WTC11 (cell line): Measurements from ENCODE around the gene VTI1A.

Experiments
- CTCF ChIP-seq: fragments of 200-600 bp; IDR thresholded peaks from 2 replicates; pipeline ENCODE4 v1.8.0; 2022; ENCODE audit warnings: antibody characterized with exemption
- IRF2 ChIP-seq: sonication (generic); formaldehyde crosslinking; IDR thresholded peaks from 2 replicates; pipeline ENCODE4 v1.8.0; 2022; ENCODE audit warnings: low read depth, missing genetic modification reagents, borderline replicate concordance
- NFE2L1 ChIP-seq: sonication (generic); formaldehyde crosslinking; IDR thresholded peaks from 2 replicates; pipeline ENCODE4 v1.8.1; 2023; ENCODE audit warnings: missing genetic modification reagents
- NR3C1 ChIP-seq: sonication (generic); formaldehyde crosslinking; conservative IDR thresholded peaks from 2 replicates; pipeline ENCODE4 v1.8.1; 2023; ENCODE audit warnings: low read depth, mild to moderate bottlenecking, missing genetic modification reagents
- TEAD1 ChIP-seq: sonication (generic); formaldehyde crosslinking; IDR thresholded peaks from 2 replicates; pipeline ENCODE4 v1.8.0; 2022; ENCODE audit warnings: mild to moderate bottlenecking, missing genetic modification reagents
- ZBTB21 ChIP-seq: sonication (generic); formaldehyde crosslinking; IDR thresholded peaks from 2 replicates; pipeline ENCODE4 v1.8.1; 2023; ENCODE audit warnings: mild to moderate bottlenecking, missing genetic modification reagents, borderline replicate concordance
- ZNF512 ChIP-seq: sonication (generic); formaldehyde crosslinking; IDR thresholded peaks from 2 replicates; pipeline ENCODE4 v1.8.1; 2022; ENCODE audit warnings: missing genetic modification reagents, borderline replicate concordance
- ZNF532 ChIP-seq: fragments of 250-450 bp; sonication (Bioruptor Pico); IDR thresholded peaks from 2 replicates; pipeline ENCODE4 v1.9.0; 2021; ENCODE audit warnings: mild to moderate bottlenecking, borderline replicate concordance

GRCh38 chr10:112475575-112476218, 28.7 kb downstream of the VTI1A start:
- TF ChIP-seq CTCF: no peak
- no peak for TF ChIP-seq NFE2L1 (CRISPR knock-in tag)
- TF ChIP-seq IRF2: no peak
- TF ChIP-seq ZBTB21 (CRISPR knock-in tag): no peak
- no peak for TF ChIP-seq ZNF512 (CRISPR knock-in tag)
- TF ChIP-seq TEAD1 (CRISPR knock-in tag): no peak
- TF ChIP-seq NR3C1: no peak
- TF ChIP-seq ZNF532 (CRISPR knock-in tag): no peak
